CD14-positive monocyte (primary cell): ENCODE data around the gene ROCK1. TPM values are rescaled to one million over a fixed set of nuclear protein-coding genes. Genes with fewer than 3 reads are reported as not detected.

ENCODE experiments used
- DNase-seq, 3 donors: peaks; one replicate each; pipeline ENCODE4 v3.0.0-alpha.2; 2011 to 2022
- H2AFZ ChIP-seq: 2 replicates; pipeline ENCODE4 v1.6.0; 2012; ENCODE audit warnings: mild to moderate bottlenecking, low read depth, low read length, inconsistent platforms; ENCODE audit not compliant: insufficient read depth, poor library complexity, severe bottlenecking
- H3K27ac ChIP-seq, 2 donors: 1 replicate in 1 of 2; 2 replicates in 1 of 2; pipeline ENCODE4 v1.5.1; 2012 to 2013; ENCODE audit warnings: low read length in 2 of 2, control low read depth in 1 of 2, inconsistent platforms in 1 of 2, low read depth in 1 of 2, mild to moderate bottlenecking in 1 of 2
- H3K27me3 ChIP-seq, 2 donors: one replicate each; pipeline versions ENCODE4 v1.6.0 to v1.6.1; 2011 to 2013; ENCODE audit warnings: low read length in 2 of 2; ENCODE audit not compliant: control insufficient read depth in 2 of 2, insufficient read depth in 2 of 2
- H3K36me3 ChIP-seq, 2 donors: replicated peaks in 1 of 2; 1 replicate in 1 of 2; 2 replicates in 1 of 2; pipeline versions ENCODE4 v1.5.1 to v1.6.1; 2012 to 2013; ENCODE audit warnings: low read length in 2 of 2, control low read depth in 1 of 2, inconsistent platforms in 1 of 2, mild to moderate bottlenecking in 1 of 2; ENCODE audit not compliant: insufficient read depth in 2 of 2, control insufficient read depth in 1 of 2
- H3K4me1 ChIP-seq, 2 donors: 1 replicate in 1 of 2; 2 replicates in 1 of 2; pipeline versions ENCODE4 v1.5.1 to v1.6.1; 2012 to 2013; ENCODE audit warnings: low read length in 2 of 2, control low read depth in 1 of 2, inconsistent platforms in 1 of 2, mild to moderate bottlenecking in 1 of 2, moderate library complexity in 1 of 2; ENCODE audit not compliant: insufficient read depth in 2 of 2, control insufficient read depth in 1 of 2
- H3K4me2 ChIP-seq: replicated peaks from 2 replicates; pipeline ENCODE3; 2012; ENCODE audit warnings: low read length, moderate library complexity, mild to moderate bottlenecking; ENCODE audit not compliant: poor library complexity, severe bottlenecking; ENCODE audit errors: extremely low read depth
- H3K4me3 ChIP-seq, 3 experiments: fragments of 200-600 bp in 1 of 3; sonication (generic) in 1 of 3; replicated peaks in 1 of 3; 1 replicate in 2 of 3; 2 replicates in 1 of 3; pipeline ENCODE4 v1.5.1; 2011 to 2013; ENCODE audit warnings: low read length in 3 of 3, mild to moderate bottlenecking in 3 of 3, control low read depth in 2 of 3, low read depth in 2 of 3, inconsistent platforms in 1 of 3, moderate library complexity in 1 of 3
- H3K79me2 ChIP-seq: 2 replicates; pipeline ENCODE4 v1.6.0; 2012; ENCODE audit warnings: mild to moderate bottlenecking, control low read depth, inconsistent platforms, low read length, moderate library complexity; ENCODE audit not compliant: insufficient read depth
- H3K9ac ChIP-seq: 2 replicates; pipeline ENCODE4 v1.6.0; 2017; ENCODE audit warnings: low read length, mild to moderate bottlenecking; ENCODE audit not compliant: insufficient read depth, poor library complexity, severe bottlenecking
- H3K9me3 ChIP-seq, 2 donors: replicated peaks in 1 of 2; 1 replicate in 1 of 2; 2 replicates in 1 of 2; pipeline versions ENCODE4 v1.5.1 to v1.6.1; 2012 to 2013; ENCODE audit warnings: low read length in 2 of 2, control low read depth in 1 of 2; ENCODE audit not compliant: control insufficient read depth in 1 of 2, insufficient read depth in 1 of 2
- H4K20me1 ChIP-seq: 2 replicates; pipeline ENCODE4 v1.6.0; 2012; ENCODE audit warnings: mild to moderate bottlenecking, low read length, control low read depth, moderate library complexity; ENCODE audit not compliant: insufficient read depth
- H3K27ac Mint-ChIP-seq, 7 donors: one replicate each; pipeline ENCODE4 v1.8.0; 2020; ENCODE audit warnings: mild to moderate bottlenecking in 7 of 7, mixed read lengths in 7 of 7, moderate library complexity in 6 of 7, inconsistent platforms in 2 of 7
- H3K27me3 Mint-ChIP-seq, 3 donors: one replicate each; pipeline ENCODE4 v1.8.0; 2021 to 2022; ENCODE audit warnings: low read depth in 3 of 3, mild to moderate bottlenecking in 3 of 3, mixed read lengths in 3 of 3, moderate library complexity in 3 of 3, inconsistent platforms in 1 of 3
- H3K36me3 Mint-ChIP-seq, 2 donors: one replicate each; pipeline ENCODE4 v1.8.0; 2020; ENCODE audit warnings: mixed read lengths in 2 of 2, inconsistent platforms in 1 of 2, mild to moderate bottlenecking in 1 of 2
- H3K4me1 Mint-ChIP-seq: one replicate; pipeline ENCODE4 v1.8.0; 2020; ENCODE audit warnings: mild to moderate bottlenecking, mixed read lengths
- H3K4me3 Mint-ChIP-seq, 2 donors: one replicate each; pipeline ENCODE4 v1.8.0; 2020; ENCODE audit warnings: mild to moderate bottlenecking in 2 of 2, mixed read lengths in 2 of 2, moderate library complexity in 1 of 2
- H3K9me3 Mint-ChIP-seq, 7 donors: one replicate each; pipeline ENCODE4 v1.8.0; 2020 to 2022; ENCODE audit warnings: mixed read lengths in 7 of 7, mild to moderate bottlenecking in 6 of 7, moderate library complexity in 6 of 7, inconsistent platforms in 2 of 7
- CTCF ChIP-seq: fragments of 200-600 bp; IDR thresholded peaks from one replicate; pipeline ENCODE4 v1.8.0; 2022; ENCODE audit warnings: antibody characterized with exemption, mild to moderate bottlenecking
- WGBS: methylation state at CpG from one replicate; pipeline ENCODE4 v1.1.5; 2013; ENCODE audit warnings: missing lambda C conversion rate; ENCODE audit not compliant: insufficient coverage; 5-methylcytosine and 5-hydroxymethylcytosine counted together
- intact Hi-C, 2 donors: fragments of 100-400 bp; cut with micrococcal nuclease; formaldehyde crosslinking; loops; one replicate each; pipeline versions ENCODE4 v1.15.0 to v1.15.1; 2023
- polyA minus RNA-seq: library from RNA; depleted of rRNA, polyadenylated mRNA; stranded (reverse); fragments of >200 nt; gene quantifications from 2 replicates; pipeline ENCODE4 v1.2.3, GENCODE V29; 2012
- polyA plus RNA-seq, 3 donors: library from polyadenylated mRNA; depleted of rRNA in 1 of 3; unstranded in 2 of 3; stranded (reverse) in 1 of 3; fragments of 300-500 nt in 2 of 3; fragments of >200 nt in 1 of 3; fragmentation: Illumina TruSeq in 2 of 3; gene quantifications; 1 replicate in 2 of 3; 2 replicates in 1 of 3; pipeline ENCODE4 v1.2.3, GENCODE V29; 2012 to 2021
- total RNA-seq, 12 experiments: library from RNA in 1 of 12; stranded (reverse) in 1 of 12; fragments of 120-200 nt in 1 of 12; gene quantifications; one replicate each; pipeline ENCODE4 v1.2.4 and lab custom pipeline; 2013 to 2026; ENCODE audit warnings: mixed read lengths in 6 of 12, inconsistent platforms in 1 of 12

Gene ROCK1
- total RNA-seq (2013), result 57.0 TPM
- 10 to 100 TPM; 10.2 to 35.3 (median 20.3) TPM for polyA plus RNA-seq
- polyA minus RNA-seq, result 26.3 and 28.2 TPM in 2 replicates
- 160 to 361 (median 320) reads per million in 11 experiments for total RNA-seq (lab: John Stamatoyannopoulos, UW)

GRCh38 chr18:21111346-21112139 lies at the start of gene ROCK1:
ROCK1 (minus strand) TSS chr18:21111813; CDS start chr18:21110910, 903 bp downstream.
- Mint-ChIP-seq H3K36me3 (no peaks in the 10 kb centered on the region), H3K4me3 (peak within 1 kb of the TSS; percentile 95 to 97), H3K9me3 (no peaks in the 10 kb centered on the region), H3K27me3 (no peaks in the 10 kb centered on the region), H3K27ac (peak within 1 kb of the TSS; percentile 96 to 99 (median 98)), H3K4me1 (peaks cover 12% of the 10 kb centered on the region)
- Histone ChIP-seq H3K4me2 (peak within 1 kb of the TSS; percentile 89), H2AFZ (peak within 1 kb of the TSS; percentile 87), H3K4me3 (peak within 1 kb of the TSS; percentile 80 to 99 (median 92)), H4K20me1 (peaks cover 44% of the 10 kb centered on the region), H3K27me3 (no peaks in the 10 kb centered on the region), H3K9ac (peak within 1 kb of the TSS; percentile 93), H3K36me3 (no peaks in the 10 kb centered on the region), H3K79me2 (peaks cover 51% of the 10 kb centered on the region), H3K9me3 (no peaks in the 10 kb centered on the region), H3K27ac (peak within 1 kb of the TSS; percentile 93 to 96), H3K4me1 (peaks cover 37 to 52% of the 10 kb centered on the region in 2 donors)
- peak; percentile 91 to 96 (median 94) for DNase-seq
- no peak for TF ChIP-seq CTCF
- under 1% methylated on average over 72 of the region's 80 CpGs for WGBS
- intact Hi-C loops, result loop anchor here (1.0 to 10.0 kb wide), 2 partner anchors 53 kb away; no protein-coding TSS in a partner anchor

GRCh38 chr18:21155443-21155842 lies 43.8 kb upstream of the ROCK1 start:
- no peak overlapping the region for H3K9ac ChIP-seq
- no peaks in the 10 kb centered on the region for H3K4me1 Mint-ChIP-seq
- intact Hi-C loops, result no loop called here
- peaks cover 19 to 38% (median 31%) of the 10 kb centered on the region in 7 donors for H3K9me3 Mint-ChIP-seq
- H3K9me3 ChIP-seq, result peaks cover 26 to 28% of the 10 kb centered on the region in 2 donors
- H3K27ac ChIP-seq, result no peak overlapping the region
- H4K20me1 ChIP-seq, result no peaks in the 10 kb centered on the region
- H3K27me3 Mint-ChIP-seq, result peaks cover 0 to 2% (median 1%) of the 10 kb centered on the region in 3 donors
- H3K4me1 ChIP-seq, result no peaks in the 10 kb centered on the region
- H3K4me3 Mint-ChIP-seq, result no peak overlapping the region
- WGBS, result no CpG with 5 or more reads among the region's 1 CpG
- H3K27ac Mint-ChIP-seq, result no peak overlapping the region
- H3K27me3 ChIP-seq, result no peaks in the 10 kb centered on the region
- no peak overlapping the region for H3K4me3 ChIP-seq
- peaks cover 0 to 6% of the 10 kb centered on the region in 2 donors for H3K36me3 Mint-ChIP-seq
- no peak overlapping the region for H3K4me2 ChIP-seq
- H3K79me2 ChIP-seq, result no peaks in the 10 kb centered on the region
- DNase-seq, result no peak
- no peaks in the 10 kb centered on the region for H3K36me3 ChIP-seq
- no peak for TF ChIP-seq CTCF
- H2AFZ ChIP-seq, result no peak overlapping the region
